Suprapubic skin (tissue), 4 donors: Measurements from ENCODE around the gene TMEM178A. TPM values are rescaled to one million over a fixed set of nuclear protein-coding genes. Genes with fewer than 3 reads are reported as not detected.
"Not testable (repeated sequence)": the region's sequence is repeated elsewhere in the genome, so short reads cannot be mapped to it uniquely, and the experiment has no call there.

Experiments used
- DNase-seq, 2 donors: peaks; one replicate each; pipeline ENCODE4 v3.0.0-alpha.2; 2019; ENCODE audit warnings: low spot score in 2 of 2
- H3K27ac ChIP-seq: fragments of 200-600 bp; sonication (generic); one replicate; pipeline ENCODE4 v1.5.1; 2019
- H3K27me3 ChIP-seq: fragments of 200-600 bp; sonication (generic); one replicate; pipeline ENCODE4 v1.5.1; 2019
- H3K36me3 ChIP-seq: fragments of 200-600 bp; sonication (generic); one replicate; pipeline ENCODE4 v1.5.1; 2019
- H3K4me1 ChIP-seq: fragments of 200-600 bp; sonication (generic); one replicate; pipeline ENCODE4 v1.5.1; 2019
- H3K4me3 ChIP-seq: fragments of 200-600 bp; sonication (generic); one replicate; pipeline ENCODE4 v1.5.1; 2019; ENCODE audit warnings: mild to moderate bottlenecking
- H3K9me3 ChIP-seq: fragments of 200-600 bp; sonication (generic); one replicate; pipeline ENCODE4 v1.5.1; 2019
- EP300 ChIP-seq: sonication (generic); formaldehyde crosslinking; IDR thresholded peaks from one replicate; pipeline ENCODE4 v1.6.1; 2017; ENCODE audit warnings: antibody characterized with exemption
- POLR2A ChIP-seq, 2 donors: fragments of 450-650 bp; IDR thresholded peaks; one replicate each; pipeline ENCODE4 v1.6.1; 2017; ENCODE audit warnings: antibody characterized with exemption in 2 of 2, mild to moderate bottlenecking in 2 of 2, moderate library complexity in 2 of 2
- POLR2AphosphoS5 ChIP-seq, 3 donors: sonication (generic); formaldehyde crosslinking; IDR thresholded peaks; one replicate each; pipeline ENCODE4 v1.6.1; 2017; ENCODE audit warnings: antibody characterized with exemption in 3 of 3
- WGBS: methylation state at CpG from one replicate; pipeline ENCODE4 v1.1.5; 2018; 5-methylcytosine and 5-hydroxymethylcytosine counted together
- total RNA-seq, 4 donors: library from RNA; depleted of rRNA; stranded (reverse); fragments of >200 nt; gene quantifications; one replicate each; pipeline ENCODE4 v1.1.0, GENCODE V29; 2016
- TF ChIP-seq, protein P1 (sequence below), 2 donors: fragments of 200-600 bp in 1 of 2; fragments of 450-650 bp in 1 of 2; sonication (generic) in 1 of 2; IDR thresholded peaks; one replicate each; pipeline ENCODE4 v1.5.1; 2016 to 2019; ENCODE audit warnings: antibody characterized with exemption in 2 of 2, mild to moderate bottlenecking in 1 of 2, moderate library complexity in 1 of 2

The TMEM178A gene
- total RNA-seq, 4 donors from 2014 or later, result 0.68 to 7.4 (median 2.3) TPM

DNA sequence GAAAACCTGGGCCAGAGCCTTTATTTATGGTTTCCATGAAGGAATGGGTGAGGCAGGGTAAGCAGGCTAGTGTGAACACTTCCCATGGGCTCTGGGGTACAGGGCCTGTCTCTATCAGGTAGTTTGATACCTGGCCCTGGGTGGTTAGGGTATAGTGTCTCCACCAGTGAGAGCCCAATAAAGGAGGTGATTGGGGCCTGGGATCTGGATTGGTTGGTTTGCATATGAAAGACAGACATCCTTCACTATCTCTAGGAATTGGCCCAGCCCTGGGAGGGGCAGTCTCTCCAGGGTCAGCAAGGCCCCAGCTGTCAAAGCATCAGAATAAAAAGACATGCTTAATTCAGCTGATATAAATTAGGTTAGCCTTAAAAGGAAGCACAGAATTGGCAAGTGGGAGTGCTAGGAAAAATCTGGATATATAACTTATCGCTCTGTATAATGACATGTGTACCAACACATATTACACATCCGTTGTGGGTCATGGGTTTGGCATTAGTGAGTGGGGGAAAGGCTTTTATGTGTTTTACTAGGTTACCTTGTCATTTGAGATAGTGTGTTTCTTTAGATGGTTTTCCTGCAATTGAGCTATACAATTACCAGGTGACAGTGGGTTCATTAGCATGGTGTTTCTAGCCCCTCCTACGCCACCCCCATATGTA is 18.5 kb upstream of the TMEM178A start:
- H3K27ac ChIP-seq, result no peak overlapping the region
- H3K36me3 ChIP-seq, result no peaks in the 10 kb centered on the region
- TF ChIP-seq POLR2AphosphoS5 (IDR thresholded peaks at IDR 0.05), result no peak
- no peaks in the 10 kb centered on the region for H3K27me3 ChIP-seq
- DNase-seq, result no peak
- no peak overlapping the region for H3K4me3 ChIP-seq
- H3K9me3 ChIP-seq, result no peaks in the 10 kb centered on the region
- peaks cover under 1% of the 10 kb centered on the region for H3K4me1 ChIP-seq
- WGBS, result 90% methylated on average over 3 of the region's 3 CpGs

DNA sequence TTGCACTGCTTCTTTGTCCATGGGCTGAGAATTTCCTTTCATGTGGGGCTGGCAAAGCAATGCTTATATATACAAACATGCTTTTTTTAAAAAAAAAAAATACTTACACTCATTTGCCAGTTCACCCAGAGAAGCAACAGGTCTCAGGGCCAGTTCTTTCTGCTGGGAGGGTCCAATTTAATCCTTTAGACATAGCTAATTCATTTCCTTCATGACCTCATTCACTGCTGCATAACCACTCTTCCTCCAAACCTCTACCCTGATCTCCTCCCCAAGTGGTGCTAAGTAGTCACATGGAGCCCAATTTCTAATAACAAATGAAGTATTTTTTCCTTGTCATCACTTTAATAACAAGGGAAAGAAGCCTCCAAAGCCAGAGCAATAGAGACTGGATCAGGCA is 17.1 kb upstream of the TMEM178A start:
- Histone ChIP-seq H3K4me3 (no peak overlapping the region), H3K36me3 (no peaks in the 10 kb centered on the region), H3K27ac (no peak overlapping the region), H3K27me3 (no peaks in the 10 kb centered on the region), H3K9me3 (no peaks in the 10 kb centered on the region), H3K4me1 (no peaks in the 10 kb centered on the region)
- no peak for DNase-seq
- TF ChIP-seq POLR2AphosphoS5 (IDR thresholded peaks at IDR 0.05) (no peak), EP300 (no peak), POLR2A (IDR thresholded peaks at IDR 0.05) (no peak)
- TF ChIP-seq, protein P1, sequence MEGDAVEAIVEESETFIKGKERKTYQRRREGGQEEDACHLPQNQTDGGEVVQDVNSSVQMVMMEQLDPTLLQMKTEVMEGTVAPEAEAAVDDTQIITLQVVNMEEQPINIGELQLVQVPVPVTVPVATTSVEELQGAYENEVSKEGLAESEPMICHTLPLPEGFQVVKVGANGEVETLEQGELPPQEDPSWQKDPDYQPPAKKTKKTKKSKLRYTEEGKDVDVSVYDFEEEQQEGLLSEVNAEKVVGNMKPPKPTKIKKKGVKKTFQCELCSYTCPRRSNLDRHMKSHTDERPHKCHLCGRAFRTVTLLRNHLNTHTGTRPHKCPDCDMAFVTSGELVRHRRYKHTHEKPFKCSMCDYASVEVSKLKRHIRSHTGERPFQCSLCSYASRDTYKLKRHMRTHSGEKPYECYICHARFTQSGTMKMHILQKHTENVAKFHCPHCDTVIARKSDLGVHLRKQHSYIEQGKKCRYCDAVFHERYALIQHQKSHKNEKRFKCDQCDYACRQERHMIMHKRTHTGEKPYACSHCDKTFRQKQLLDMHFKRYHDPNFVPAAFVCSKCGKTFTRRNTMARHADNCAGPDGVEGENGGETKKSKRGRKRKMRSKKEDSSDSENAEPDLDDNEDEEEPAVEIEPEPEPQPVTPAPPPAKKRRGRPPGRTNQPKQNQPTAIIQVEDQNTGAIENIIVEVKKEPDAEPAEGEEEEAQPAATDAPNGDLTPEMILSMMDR (IDR thresholded peaks at IDR 0.05), result no peak

DNA sequence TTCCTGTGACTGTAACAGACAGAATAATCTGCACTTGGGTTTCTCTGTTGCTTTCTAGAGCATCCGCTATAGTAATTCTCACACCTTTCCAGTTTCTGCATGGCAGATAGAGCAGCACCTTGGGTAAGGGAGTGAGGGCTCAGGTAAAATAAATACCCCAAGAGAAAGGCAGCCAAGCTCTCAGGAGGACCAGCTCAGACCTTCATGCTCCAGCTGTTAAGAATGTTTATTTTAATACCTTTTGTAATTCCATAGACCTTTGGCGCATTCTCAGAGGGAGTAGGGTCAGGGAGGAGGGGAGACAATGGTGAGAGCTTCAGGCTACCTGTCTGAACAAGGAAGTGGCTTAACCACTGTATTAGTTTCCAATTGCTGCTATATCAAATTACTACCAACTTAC is 16.2 kb upstream of the TMEM178A start:
- TF ChIP-seq EP300 (no peak), POLR2AphosphoS5 (IDR thresholded peaks at IDR 0.05) (no peak), POLR2A (IDR thresholded peaks at IDR 0.05) (no peak)
- TF ChIP-seq, protein P1 (IDR thresholded peaks at IDR 0.05), result no peak
- WGBS, result 93% methylated on average over 2 of the region's 2 CpGs
- H3K4me1 ChIP-seq, result no peaks in the 10 kb centered on the region
- no peaks in the 10 kb centered on the region for H3K27me3 ChIP-seq
- no peaks in the 10 kb centered on the region for H3K36me3 ChIP-seq
- no peak overlapping the region for H3K4me3 ChIP-seq
- H3K9me3 ChIP-seq, result no peaks in the 10 kb centered on the region
- no peak overlapping the region for H3K27ac ChIP-seq
- DNase-seq, result no peak

DNA sequence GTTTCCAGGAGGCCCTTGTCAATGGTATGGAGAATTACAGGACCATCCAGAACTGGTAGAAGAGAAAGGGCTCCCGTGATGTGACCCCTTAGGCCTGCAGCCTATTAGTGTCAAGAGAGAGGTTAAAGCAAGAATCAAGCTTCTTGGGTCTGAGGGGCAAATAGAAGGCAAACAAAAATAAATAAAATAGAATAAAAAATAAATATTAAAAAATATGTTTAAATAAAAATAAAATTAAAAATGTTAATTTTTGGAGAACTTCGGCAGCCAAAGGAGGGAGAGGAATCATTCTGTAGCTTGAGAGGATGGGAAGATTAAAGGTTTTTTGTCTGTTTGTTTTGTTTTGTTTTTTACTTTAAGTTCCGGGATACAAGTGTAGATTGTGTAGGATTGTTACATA is 15.2 kb upstream of the TMEM178A start:
- no peaks in the 10 kb centered on the region for H3K27me3 ChIP-seq
- no peaks in the 10 kb centered on the region for H3K4me1 ChIP-seq
- no peak for DNase-seq
- no peak overlapping the region for H3K27ac ChIP-seq
- TF ChIP-seq, protein P1 (IDR thresholded peaks at IDR 0.05), result no peak
- TF ChIP-seq POLR2AphosphoS5 (IDR thresholded peaks at IDR 0.05) (no peak), POLR2A (IDR thresholded peaks at IDR 0.05) (no peak), EP300 (no peak)
- WGBS, result 95% methylated on average over 3 of the region's 3 CpGs
- H3K36me3 ChIP-seq, result no peaks in the 10 kb centered on the region
- H3K4me3 ChIP-seq, result no peak overlapping the region
- no peaks in the 10 kb centered on the region for H3K9me3 ChIP-seq

DNA sequence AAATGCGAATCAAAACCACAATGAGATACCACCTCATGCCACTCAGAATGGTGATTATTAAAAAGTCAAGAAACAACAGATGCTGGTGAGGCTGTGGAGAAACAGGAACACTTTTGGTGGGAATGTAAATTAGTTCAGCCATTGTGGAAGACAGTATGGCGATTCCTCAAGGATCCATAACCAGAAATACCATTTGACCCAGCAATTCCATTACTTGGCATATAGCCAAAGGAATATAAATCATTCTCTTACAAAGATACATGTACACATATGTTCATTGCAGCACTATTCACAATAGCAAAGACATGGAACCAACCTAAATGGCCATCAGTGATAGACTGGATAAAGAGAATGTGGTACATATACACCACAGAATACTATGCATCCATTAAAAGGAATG is 9.5 kb upstream of the TMEM178A start:
- H3K4me3 ChIP-seq, H3K36me3 ChIP-seq, H3K9me3 ChIP-seq, DNase-seq, H3K4me1 ChIP-seq, H3K27me3 ChIP-seq, H3K27ac ChIP-seq: not testable (repeated sequence)
- WGBS, result 84% methylated on average over 2 of the region's 2 CpGs

DNA sequence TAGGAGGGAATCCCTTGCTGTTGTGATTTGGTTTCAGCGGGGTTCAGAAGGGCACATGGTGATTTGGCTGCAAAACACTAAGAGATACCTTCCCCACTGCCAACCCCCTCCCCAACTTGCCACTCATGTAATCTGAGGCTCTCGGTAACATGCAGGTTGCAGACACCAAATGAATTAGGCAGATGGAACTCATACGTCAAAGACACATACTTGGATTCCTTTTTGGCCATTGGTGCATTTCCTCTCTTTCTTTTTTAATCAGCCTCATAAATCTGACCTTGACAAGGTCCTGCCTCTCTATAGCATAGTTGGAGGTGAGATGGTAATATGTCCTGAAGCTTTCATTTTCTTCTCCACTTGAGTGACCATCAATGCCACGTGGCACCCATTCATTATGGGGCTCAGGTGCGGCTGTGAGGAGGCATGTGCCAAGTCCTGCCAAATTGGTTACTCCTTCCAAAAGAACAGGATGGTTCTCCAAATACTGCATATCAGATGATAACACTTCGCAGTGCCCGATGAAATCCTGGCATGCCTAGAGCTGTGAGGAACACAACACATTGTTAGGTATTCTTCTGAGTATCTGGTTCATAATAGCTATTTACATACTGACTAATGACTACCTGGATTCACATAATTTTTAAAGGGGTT is 8.3 kb upstream of the TMEM178A start:
- WGBS, result 75% methylated on average over 7 of the region's 7 CpGs

More for the DNA sequence above, 8.3 kb upstream of the TMEM178A start:
- Histone ChIP-seq H3K27me3 (no peaks in the 10 kb centered on the region), H3K4me3 (no peak overlapping the region), H3K27ac (no peak overlapping the region), H3K36me3 (no peaks in the 10 kb centered on the region), H3K9me3 (no peaks in the 10 kb centered on the region), H3K4me1 (no peaks in the 10 kb centered on the region)
- TF ChIP-seq EP300 (no peak), POLR2AphosphoS5 (IDR thresholded peaks at IDR 0.05) (no peak), POLR2A (IDR thresholded peaks at IDR 0.05) (no peak)
- TF ChIP-seq, protein P1 (IDR thresholded peaks at IDR 0.05), result no peak
- no peak for DNase-seq
